NCI-H2227 (cell line): ENCODE results near the gene UBR2.

ENCODE experiments used
- DNase-seq: peaks from one replicate; lab custom pipeline; 2025; ENCODE audit not compliant: unreplicated experiment; lab: John Stamatoyannopoulos, UW

UBR2 gene

DNA sequence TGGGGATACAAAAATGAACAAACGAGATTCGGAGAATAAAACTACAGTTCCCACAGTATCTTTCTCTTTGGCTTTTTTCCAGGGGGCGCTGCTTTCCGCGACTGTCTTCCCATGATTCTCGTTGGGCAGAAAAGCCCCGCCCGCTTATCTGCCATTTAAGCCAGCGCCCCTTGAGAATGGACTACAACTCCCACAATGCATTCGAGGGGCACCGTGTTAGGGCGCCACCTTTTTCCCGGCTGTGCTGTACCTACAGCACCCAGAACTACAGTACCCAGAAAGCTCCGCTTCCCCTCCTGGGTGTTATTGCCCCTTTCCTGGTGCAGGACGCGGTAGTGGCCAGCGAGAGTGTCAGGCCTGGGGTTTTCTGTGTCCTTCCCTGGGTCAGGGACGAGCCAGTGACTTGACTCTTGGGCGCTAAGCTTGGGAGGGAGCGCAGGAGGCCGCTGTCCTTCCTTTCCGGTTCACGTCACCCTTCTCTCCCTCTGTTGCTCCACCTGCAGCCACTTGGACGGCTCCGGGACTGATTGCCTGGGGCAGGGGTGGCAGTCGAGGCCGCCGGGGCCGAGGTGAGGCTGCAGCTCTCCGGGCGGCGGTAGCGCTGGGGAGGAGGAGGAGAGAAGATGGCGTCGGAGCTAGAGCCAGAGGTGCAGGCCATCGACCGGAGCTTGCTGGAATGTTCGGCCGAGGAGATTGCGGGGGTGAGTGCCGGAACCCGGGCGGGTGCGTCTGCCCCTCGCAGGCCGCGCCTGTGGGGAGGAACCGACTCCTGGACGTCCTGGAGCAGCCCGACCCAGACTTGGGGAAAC is at the start of gene UBR2:
Gene UBR2 (plus strand): TSS at position 333 of the 809 bp plus-strand sequence. CDS start 291 bp downstream, at position 624.
- DNase-seq, result peak; percentile 96

- DNase-seq, result no peak
Measured at GRCh38 chr6:42514745-42515144, 49.1 kb upstream of the UBR2 start.

DNA sequence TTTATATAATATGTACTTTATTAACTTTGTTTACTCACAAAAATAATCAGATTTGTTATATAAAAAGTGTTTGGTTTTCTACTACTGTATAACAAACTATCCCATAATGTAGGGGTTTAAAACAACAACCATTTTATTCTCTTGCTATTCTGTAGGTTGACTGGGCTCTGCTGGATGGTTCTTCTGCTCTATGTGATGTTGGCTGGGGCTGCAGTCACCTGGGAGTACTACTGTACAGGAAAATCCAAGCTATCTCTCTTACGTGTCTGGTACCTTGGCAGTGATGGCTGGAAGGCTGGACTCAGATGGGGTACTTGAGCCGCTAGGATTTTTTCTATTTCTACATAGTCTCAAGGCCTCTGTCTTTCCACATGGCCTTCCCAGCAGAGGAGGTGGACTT is 44.0 kb upstream of the UBR2 start:
- no peak for DNase-seq

DNA sequence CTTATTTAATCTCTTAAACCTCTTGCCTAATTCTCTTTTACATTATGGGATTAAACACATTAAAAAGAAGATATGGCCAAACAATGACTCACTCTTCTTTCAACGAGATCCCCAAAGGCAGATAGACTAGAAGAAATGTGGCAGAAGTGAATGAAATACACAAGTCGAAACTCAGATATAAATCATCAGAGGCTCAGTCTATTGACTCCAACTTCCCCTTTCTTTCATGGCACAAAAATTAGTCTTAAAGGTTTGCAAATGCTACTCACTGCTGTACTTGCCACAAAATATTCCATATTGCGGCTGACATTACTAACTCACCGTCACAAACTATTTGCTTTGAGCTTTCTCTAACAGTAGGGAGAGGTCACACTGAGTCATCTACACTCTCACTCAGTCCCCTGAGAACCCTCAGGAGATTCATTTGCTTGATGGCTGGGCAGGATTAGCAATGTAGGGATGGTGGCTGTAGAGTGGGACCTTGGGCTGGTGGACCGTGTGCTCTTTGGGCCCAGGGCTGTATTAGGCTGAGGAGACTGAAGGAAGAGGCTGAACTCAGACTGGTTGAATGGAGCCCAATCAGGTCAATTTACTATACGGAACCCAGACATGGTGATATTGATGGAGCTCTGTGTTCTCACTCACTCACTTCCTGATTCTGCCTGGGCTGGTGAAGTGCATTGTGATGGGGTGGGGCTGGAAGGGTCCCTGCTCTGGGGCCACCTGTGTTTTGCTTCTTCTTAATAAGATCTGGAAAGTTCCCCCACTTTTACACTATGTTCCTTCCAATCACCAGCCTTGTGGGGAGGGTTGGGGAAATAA is 42.8 kb upstream of the UBR2 start:
- DNase-seq, result no peak

DNA sequence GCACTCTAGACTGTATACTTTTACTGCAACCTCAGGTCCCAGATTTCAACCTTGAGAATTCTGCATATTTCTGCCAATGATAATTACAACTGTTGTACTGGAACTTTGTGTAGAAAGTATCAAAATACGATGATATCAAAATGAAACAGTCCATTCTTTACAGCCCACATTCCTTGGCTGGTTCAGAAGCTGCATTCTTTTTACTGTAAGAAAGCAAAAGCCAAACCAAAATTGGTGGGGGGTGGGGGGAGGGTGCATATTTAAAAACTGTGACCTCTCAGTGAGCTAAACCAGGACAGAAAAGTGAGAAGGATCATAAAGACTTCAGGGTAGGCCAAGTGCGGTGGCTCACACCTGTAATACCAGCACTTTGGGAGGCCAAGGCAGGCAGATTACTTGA is 41.8 kb upstream of the UBR2 start:
- DNase-seq, result no peak

DNA sequence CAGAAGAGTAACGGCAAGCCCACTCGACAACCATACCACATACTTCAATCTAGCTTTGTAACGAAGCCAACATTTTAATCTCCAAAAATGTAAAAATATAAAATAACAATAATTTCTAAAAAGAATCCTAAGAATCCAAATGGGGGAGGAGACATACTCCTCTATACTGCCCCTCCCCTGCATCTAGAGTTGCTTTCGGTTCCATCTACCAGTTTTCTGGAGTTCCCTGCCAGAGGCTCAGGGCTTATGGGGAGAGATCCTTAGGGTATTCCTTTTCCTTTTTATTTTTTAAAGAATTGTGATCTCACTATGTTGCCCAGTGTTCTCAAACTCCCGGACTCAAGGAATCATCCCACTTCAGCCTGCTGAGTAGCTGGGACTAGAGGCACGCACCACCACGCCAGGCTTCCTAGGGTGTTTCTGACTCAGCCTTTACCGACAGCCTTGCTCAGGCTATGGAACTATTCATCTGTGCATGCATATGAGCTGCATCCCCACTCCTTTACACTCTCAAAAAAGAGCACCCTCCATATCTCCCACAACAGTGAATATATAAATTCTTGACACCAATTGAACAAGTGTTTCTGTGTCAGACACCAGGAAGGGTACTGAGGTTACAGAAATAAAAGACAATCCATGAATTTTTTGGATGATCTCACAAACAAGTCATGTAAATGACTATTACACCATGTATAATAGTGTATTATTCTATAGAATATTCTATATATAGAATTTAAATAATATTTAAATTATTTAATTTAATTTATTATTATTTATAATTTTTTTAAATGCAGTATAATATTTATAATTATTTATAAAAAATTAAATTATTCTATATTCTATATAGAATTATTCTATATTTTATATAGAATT is 40.7 kb upstream of the UBR2 start:
- DNase-seq, result no peak

DNA sequence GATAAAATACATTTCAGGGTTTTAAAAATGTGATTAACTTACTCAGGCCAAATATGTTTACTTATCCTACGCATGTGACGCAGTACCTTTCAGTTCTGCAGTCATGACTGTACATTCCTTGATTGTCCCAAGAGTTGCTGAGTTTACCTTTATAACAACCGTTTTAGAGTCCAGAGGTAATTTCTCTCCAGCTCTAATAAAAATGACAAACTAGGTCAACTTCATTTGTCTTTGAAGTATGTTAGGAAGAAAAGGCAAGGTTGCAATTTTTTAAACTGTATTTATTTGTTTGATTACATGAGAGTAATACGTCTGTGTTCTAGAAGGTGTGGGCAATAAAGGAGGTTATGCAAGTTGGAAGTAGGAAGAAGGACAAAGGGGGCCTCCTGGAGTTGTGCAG is 38.6 kb upstream of the UBR2 start:
- DNase-seq, result no peak

- DNase-seq, result no peak
Measured at GRCh38 chr6:42526616-42527015, 37.2 kb upstream of the UBR2 start.

GRCh38 chr6:42527204-42527603 is 36.6 kb upstream of the UBR2 start:
- no peak for DNase-seq

DNA sequence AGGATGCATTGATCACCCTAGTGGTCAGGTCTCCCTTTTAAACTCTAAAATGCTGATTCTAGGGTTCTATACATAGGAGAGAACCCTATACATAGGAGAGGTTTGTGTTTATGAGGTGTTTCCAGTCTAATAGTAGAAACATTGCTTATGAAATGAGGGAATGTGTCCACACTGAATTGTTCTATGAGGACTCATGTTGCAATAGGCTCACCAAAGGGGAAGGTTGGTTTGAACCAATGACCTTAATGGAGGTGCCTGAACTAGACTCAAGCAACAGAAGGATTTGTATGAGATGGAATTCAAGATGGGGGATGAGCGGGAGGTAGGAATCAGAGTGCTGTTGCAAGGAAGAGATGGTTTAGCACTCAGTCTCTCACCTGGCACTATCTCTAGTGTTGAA is 33.5 kb upstream of the UBR2 start:
- no peak for DNase-seq

DNA sequence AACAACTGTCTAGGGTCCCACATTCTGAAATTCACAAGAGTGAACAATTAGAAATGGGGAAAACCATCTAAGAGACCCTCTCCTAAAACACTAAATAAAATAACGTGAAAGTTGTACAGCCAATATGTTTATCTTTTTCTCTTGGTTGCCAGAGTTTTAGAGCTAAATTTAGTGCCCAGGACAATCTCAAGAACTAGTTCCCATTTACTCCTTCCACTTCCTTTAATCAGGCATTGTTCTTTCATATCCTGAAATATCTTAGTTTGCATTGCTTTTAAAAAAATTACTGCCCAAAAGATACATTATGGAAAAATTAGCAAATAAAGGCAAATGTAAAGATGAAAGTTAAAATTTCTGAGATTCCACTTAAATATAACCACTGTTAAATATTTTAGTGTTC is 33.1 kb upstream of the UBR2 start:
- DNase-seq, result no peak

DNA sequence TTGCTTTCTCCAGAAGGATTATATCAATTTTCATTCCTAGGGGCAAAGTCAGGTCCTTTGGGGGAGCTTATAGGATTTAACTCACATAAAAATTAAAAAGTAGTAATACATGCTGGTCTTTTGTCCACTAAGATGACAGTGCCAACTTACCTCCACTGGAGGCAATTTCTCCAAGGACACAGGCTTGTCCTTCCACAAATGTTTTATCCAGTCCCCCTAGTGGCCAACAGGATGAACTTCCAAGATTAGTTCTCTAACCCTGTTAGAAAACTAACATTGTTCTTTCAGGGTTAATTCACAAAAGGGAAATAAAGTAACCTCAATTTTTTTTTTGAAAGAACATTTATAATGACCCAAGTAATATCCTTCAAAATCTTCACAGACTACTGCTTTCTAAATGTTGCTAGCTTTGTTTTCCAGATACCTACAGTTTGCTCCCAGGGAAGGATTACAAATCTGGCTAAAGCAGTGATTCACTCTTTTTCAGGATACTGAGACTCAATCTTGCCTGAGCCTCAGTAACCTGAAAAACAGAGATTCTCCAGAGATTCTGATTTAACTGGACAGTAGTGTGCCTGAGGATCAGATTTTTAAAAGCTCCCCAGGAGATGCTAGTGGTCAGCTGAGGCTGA is 31.7 kb upstream of the UBR2 start:
- DNase-seq, result peak; percentile 49

DNA sequence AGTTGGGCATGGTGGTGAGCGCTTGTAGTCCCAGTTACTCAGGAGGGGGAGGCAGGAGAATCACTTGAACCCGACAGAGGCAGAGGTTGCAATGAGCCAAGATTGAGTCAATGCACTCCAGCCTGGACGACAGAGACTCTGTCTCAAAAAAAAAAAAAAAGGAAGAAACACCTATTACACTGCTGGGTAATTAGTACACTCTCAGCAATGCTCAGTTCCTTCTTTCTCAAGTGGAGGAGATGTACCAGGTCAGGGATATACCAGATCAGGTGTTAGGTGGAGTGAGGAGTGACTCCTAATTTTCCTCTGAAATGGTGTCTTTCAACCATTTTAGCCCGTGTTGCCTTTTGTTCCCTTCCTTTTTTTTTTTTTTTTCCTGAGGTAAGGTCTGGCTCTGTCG is 30.0 kb upstream of the UBR2 start:
- no peak for DNase-seq

- no peak for DNase-seq
Measured at GRCh38 chr6:42537536-42537935, 26.3 kb upstream of the UBR2 start.

DNA sequence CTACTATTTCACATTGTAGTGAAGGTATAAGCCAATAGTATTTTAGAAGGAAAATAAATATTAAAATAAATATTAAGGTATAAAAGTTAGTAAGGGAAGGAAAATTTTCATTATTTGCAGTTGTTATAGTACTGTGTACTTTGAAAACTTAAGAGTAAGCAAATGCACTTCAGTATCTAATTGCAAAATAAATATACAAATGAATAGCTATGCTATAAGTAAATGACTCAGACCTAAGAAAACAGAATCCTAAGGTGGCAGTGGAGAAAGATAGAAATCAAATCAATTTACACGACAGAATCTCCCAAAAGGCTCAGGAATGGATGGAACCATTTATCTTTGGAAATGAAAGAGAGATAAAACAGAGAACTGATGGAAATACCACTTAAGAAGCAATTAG is 24.7 kb upstream of the UBR2 start:
- no peak for DNase-seq

DNA sequence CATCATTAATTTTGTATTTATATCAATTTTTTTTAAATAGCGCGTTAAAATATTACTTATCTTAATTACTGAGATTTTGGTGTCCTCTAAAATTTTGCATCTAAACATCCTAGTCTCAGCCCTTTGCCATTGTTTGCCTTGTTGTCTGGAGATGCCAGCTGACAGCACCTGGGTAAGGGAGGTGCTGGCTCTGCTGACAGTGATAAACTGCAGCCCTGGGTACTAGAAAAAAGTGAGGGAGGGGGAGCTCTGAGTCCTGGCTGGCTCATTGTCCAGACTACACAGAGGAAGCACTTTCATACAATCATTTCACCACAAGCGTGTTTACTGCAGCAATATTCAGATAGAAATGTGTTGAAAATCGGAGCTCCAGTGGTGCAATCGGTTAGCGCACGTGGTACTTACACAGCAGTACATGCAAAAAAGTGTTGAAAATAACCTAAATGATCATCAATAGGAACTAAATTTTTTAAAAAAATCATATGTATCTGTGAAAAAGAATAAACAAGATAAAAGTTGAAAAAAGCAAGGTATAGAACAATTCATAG is 18.5 kb upstream of the UBR2 start:
- no peak for DNase-seq

DNA sequence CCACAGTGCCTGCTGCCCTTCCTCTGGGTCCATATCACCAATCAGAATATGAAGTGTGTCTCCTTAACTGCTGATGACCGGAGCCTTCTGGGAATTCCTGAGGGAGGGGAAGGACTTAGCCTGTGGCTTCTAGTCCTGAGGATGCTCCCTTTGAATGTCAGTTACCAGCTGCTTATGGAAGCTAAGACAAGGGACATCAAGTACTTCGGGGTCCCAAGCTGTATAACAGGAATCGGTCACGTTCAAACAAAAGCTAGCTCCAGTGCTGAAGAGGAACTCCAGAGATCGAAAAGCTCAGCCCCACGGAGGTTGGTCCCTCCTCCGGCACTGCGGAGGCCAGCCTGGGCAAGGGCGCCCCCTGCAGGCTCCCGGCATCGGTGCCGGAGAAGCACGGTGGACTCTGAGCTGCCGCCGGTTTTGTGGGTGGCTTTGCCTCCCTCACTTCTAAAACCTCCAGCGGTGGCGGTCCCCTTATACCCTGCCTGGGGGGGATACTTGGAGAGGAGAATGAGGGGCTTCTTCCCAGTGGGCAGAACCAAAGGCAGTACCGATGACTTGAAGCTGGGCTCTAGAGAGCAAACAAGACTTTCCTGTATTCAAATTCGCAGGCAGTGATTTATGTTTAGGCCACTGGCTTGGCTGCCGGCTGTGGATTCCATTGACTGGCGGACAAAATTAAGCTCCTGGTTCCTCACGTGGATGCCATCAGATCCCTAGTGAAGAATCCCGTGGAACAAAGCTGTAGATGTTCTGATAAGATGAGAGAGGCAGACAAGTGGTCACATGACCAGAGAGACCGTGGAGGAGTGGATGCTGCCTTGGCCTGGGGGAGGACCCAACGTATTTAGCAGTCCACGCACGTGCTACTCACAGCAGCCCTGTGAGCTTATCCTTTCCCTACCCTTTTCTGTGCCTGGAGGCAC is 16.2 kb upstream of the UBR2 start:
- peak; percentile 86 for DNase-seq

DNA sequence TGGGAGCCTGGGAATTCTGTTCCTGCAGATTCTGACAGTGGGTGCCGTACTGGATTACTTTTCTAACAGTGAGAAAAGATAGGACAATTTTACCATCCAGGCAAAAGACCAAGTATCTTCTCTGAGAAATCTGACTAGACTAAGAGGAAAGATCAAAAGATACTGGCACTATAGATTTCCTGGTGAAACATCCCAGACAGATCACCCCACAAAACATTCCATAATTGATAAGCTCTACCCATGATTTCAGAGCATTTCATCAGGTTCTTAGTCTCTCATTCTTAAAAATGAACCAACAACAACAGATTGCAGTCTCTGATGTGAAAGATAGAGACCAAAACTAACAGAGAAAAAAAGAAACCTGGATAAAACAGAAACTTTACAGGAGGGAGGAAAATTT is 13.6 kb upstream of the UBR2 start:
- no peak for DNase-seq

- no peak for DNase-seq
Measured at GRCh38 chr6:42551217-42551616, 12.6 kb upstream of the UBR2 start.

GRCh38 chr6:42552380-42552779 is 11.4 kb upstream of the UBR2 start:
- DNase-seq, result no peak
